ENCODE measurements around the gene CBX2.

Gene CBX2

DNA sequence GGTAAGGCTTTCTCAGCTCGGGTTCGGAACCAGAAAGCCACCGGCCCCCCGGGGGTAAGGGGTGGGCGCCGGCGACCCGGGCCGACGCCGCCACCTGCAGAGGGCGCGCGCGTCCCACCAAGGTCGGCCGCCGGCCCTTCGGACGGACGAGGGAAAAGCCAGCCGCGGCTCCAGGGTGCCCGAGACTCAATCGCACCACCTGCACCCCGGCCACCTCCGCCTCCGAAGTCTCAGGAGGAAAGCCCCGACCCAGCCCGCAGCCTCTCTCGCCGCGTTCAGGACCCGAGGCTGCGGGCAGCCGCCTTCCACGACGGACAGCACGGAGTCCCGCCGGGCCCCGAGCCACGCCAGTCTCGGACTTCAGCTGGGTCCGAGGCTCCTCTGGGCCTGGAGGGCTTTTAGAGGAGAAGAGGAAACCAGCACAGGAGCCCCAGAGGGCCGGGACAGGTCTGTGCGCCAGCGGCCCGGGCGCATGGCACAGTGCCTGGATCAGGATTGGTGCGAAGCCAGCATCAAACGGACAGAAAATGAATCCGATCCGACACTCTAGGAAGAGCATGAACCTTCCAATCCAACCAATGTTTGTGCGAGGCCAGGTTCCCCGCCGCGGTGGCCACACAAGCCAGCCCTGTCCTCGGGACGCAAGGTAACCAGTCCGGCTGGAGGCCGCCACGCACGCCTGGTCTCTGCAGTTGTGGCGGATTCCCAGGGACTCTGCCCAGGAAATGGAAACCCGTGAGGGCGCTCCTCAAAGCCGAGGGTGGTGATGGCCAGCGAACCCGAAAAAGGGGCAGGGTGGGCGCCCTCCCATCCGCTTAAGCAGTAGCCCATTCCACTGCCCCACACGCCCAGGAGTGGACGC is 12.2 kb downstream of the CBX2 start:
- no peak for DNase-seq

- DNase-seq: no peak
Measured at GRCh38 chr17:79790805-79791734, 13.1 kb downstream of the CBX2 start.

DNA sequence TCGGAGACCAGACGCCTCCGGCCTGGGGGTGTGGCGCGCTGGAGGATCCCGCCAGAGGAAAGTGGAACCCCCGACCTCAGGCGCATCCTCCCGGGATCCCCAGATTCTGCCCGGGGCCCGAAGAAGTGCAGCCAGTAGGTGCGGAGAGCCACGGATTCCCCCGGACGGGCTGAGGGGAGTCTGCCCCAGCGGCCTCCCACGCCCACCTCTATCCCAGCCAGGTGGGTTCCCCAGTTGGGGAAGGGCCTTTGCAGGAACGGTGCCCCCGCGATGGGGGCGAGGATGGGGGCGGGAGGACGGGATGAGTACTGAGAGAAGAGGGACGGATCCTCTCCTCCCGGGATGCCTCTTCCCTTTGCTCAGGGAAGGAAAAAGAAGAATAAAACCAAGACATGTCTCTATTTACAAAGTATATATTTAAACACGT is 13.8 kb downstream of the CBX2 start:
- no peak for DNase-seq

DNA sequence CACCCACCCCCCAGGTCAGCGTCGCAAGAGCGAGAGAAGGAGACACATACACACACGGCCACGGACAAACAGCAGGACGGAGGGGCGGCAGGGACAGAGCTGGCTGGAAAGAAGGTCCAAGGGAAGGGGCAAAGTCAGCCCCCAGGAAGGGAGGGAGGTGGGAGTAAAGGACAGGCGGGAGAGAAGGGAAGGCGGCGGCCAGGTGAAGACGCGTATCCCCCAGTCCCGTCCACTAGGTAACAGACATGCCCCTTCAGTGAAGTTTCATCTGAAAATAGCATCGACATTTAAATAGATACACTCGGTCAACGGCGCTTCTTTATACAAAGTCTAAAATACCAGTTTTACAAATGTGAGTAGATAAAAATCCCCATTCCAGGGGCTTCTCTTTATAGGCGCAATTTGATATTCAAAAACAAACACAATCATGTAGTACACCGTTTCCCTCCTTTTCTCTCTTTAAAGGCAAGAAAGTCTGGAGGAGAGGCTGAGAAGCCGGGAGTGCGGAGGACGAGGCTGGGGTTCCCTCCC is 14.5 kb downstream of the CBX2 start:
- no peak for DNase-seq

DNA sequence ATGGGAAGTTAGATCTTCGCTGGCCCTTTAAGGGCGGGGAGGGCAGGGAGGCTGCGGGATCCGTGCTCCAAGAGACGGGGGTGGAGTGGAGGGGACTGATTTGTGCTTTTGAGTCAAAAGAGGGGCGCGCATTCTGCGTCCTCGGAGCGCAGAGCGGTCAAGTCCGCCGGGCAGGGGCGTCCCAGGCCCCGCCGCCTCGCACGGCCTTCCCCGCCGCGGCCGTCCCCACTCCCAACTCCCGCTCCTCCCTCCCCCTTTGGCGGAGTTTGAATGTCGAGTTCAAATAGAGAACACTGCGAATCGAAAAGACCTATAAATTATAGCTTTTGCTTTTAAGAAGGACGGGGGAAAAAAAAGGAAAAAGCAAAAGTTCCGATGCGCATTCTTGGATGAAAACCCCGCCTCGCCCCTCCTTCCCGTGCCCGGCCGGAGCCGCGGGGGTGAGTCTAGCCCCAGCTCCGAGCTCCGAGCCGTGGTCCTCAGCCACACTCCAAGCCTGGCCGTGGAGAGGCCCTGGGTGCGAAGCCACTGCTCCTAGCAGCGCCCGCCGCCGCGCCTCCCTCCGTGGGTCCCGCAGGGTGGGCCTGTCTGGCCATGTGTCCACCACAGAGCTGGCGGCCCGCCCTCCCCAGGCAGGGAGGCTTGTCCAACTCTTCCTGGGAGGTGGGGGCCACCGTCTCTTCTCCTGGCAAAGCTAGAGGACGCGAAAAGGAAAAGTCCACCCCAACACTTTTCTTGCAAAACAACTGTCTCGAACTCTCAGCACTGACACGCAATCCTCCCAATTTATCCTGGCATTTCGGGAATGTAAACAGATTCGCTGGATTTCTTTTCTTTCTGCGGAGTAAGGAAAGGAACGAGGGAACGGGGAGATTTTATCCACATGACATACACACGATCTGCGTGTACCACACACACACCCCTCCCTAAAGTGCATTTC is 15.3 kb downstream of the CBX2 start:
- DNase-seq: no peak

GRCh38 chr17:79793924-79794304 is 16.0 kb downstream of the CBX2 start:
- DNase-seq: no peak

- no peak for DNase-seq
Measured at GRCh38 chr17:79794659-79795511, 16.9 kb downstream of the CBX2 start.

DNA sequence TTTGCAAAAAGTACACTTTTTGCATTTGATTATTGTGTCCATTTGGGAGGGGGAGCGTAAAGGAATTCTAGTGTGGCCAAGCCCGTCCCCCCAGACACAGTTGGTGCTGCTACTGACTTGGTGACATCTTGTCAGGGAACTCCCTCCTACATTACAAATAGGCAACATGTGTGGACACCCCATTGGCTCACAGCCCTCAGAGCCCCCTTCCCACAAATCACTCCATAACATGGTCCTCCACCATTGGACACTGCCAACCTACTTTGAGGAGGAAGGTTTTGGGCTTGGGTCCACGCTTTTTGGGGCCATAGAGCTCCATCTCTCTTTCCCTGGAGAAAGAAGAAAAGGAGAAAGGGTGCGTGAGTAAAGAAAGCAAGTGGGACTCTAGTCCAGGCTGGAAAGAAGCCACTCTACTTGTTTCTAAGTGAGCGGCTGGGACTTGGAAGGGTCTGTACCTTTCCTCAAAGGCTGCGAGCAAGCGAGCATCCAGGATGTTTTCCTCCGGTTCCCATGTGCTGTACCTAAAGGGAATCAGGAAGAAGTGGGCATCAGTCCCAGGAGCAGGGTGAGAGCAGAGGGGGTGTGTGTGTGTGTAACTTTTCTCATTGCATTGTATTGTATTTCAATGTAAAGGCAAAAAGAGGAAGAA is 18.0 kb downstream of the CBX2 start:
- no peak for DNase-seq

GRCh38 chr17:79796444-79796762 is 18.5 kb downstream of the CBX2 start:
- no peak for DNase-seq

GRCh38 chr17:79796763-79797491 is 19.0 kb downstream of the CBX2 start, which contains the start of gene CBX8:
Gene CBX8 (minus strand): TSS chr17:79797077. CDS start chr17:79796998, 79 bp downstream.
- DNase-seq: peak; percentile 99

DNA sequence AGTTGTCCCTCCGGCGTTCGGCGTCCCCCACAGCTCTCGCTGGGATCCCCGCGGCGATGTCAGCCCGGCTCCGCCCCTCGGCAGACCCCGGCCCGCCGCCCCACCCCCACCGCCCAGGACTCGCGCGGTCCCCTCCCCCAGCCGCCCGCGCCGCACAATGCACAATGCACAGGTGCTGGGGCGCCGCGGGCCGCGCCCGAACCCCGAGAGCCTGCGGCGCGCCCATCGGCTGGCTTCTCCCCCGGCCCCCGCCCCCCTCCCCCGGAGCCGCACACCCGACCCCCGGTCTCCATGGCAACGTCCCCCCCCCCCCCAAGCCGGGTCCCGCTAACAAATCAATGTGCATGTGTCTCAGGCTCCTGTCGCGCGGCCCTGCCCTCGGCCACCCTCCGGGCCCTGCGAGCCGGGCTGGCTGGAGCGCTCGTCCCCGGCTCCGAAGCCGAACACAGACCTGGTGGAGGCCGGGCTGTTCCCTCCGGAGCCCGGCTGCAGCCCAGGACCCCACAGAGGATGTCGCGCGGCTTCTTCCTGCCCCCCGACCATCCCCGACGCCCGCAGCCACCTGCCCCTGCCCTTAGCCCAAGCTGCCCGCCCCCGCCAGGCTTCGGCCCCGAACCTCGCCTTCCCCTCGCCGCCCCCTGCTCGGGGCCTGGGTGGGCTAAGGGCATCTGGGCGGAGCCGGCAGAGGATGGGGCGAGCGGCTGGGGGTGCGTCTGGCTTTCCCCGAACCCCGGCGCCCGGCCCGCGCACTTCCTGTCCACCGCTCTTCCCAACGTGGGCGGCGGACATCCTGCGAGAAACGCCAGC is 19.7 kb downstream of the CBX2 start:
- DNase-seq: peak; percentile 34

DNA sequence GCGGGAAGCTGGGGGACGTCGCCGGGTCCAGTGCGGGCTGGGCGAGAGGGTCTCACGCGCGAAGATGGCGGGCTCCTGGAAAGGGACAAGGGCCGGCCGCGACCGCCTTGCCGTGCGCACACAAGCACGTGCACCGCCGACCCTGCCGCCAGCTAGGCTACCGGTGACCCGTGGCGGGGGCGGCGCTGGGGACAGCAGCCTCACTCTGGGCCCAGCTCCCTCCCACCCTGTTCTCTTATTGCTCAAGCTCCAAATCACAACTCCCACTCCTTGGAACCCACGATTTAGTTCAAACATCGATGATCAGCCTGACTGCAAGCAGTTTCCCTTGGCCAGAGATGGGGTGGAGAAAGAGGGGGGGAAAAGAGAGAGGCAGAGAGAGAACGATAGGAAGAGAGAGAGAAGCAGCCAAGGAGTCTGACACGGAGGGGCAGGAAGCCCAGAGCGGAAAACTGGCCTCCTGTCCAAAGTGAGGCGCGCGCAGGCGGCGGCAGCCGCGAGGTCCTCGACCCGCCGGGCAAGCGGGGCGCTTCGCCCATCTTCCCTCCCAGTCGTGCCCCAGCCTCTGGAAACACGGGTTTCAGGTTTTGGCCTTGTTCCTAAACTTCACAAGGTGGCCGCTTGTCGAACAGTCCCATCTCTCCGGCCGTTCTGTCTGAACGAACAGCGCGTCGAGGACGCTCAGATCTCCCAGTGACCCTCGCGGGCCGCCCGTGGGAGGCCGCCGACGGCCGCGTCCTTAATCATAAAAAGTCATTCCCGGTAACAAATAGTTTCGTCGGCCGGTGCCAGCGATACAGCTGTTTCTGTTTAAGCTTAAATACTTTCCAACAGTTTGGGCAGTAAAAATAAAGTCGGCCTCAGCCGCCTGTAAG is 20.6 kb downstream of the CBX2 start:
- no peak for DNase-seq

DNA sequence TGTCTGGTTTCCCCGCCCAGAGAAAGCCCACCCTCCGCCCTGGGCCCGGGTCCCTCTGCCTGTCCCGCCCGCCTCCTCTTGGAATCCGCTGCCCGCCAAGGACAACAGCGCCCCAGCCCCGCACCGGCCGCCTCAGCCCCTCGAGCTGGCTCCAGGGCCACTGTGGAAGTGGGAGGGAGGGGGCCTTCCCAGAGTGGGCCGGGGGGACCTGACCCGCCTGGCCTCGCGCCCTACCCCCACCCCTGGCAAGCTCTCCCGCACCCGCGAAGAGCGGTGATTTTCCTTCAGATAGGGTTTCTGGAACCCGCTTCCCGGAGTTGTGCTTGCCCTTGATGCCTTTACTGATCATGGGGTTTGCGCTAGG is 21.2 kb downstream of the CBX2 start:
- DNase-seq: no peak

- DNase-seq: no peak
Measured at GRCh38 chr17:79799538-79800324, 21.8 kb downstream of the CBX2 start.

- no peak for DNase-seq
Measured at GRCh38 chr17:79800325-79801155, 22.6 kb downstream of the CBX2 start.
